ENCODE data around the gene STARD3. TPM values are rescaled to one million over a fixed set of nuclear protein-coding genes. Genes with fewer than 3 reads are reported as not detected.
A peak's percentile ranks its signal among the peaks of the same experiment; 100 is the strongest.

Gene STARD3
- polyA plus RNA-seq, 2 of the 4 experiments (the other 2 are of a cell fraction) = 54.6 to 56.0 TPM

DNA sequence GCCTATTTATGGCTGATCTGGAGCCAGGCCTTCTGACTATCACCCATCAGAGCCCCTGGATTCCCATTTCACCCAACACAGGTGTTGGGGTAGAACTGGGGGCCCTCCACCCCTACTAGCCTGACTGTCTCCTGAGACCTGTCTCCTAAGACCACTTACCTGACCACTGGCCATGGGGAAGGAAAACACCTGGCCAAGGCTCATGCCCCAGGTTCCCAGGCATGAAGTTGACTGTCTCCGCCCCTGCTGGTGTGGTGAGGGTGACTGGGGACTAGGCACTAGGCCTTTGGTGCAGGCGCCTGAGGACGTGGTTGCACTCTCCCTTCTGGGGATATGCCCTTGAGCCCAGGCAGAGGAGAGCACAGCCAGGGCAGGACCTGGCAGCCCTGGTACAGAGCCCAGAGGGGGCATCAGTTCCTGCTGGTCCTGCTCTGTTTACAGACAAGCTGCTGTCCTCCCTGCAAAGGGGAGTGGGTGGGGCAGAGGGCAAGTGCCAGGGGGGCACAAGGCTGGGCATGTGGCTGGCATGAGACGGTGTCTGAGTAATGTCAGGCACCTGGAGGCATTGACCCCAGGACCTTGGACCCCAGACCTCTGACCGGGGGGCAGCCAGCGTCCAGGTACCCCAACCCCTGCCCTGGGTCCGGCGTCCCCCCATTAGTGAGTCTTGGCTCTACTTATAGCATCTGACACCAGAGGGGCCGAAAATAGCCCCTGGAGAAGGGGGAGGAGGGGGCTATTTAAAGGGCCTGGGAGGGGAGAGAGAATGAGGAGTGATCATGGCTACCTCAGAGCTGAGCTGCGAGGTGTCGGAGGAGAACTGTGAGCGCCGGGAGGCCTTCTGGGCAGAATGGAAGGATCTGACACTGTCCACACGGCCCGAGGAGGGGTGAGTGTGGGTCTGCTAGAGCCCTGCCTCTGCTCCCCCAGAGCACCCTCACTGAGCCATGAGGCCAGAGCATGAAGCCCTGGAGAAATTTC lies 27.9 kb downstream of the STARD3 start, which contains the start of gene TCAP:
Gene TCAP, plus strand, starts transcription at position 769 of the 981 bp plus-strand sequence. Its CDS starts 11 bp downstream, at position 780.
- FAIRE-seq (no peak), ATAC-seq (peak in 1 of 2 experiments; percentile 2; a peak in 2 of 6 replicates), DNase-seq (ENCODE audit: low read depth in 1 of 2, low spot score in 1 of 2) (no peak)
- POLR2A ChIA-PET = interaction anchor here (0.9 kb wide), 1 partner anchor 23 kb away, joined by 3 read pairs; the partner anchor contains the start of gene PGAP3
- H3K4me3 ChIP-seq = no peak within 1 kb of the TSS
- H3K27ac ChIP-seq = peak within 1 kb of the TSS in 1 of 2 experiments; percentile 79; a peak in 4 of 6 replicates
- no peak for TF ChIP-seq CBX2 (IDR thresholded peaks at IDR 0.05; ENCODE audit: borderline replicate concordance, low read depth)
- no peak for TF ChIP-seq CEBPB (IDR thresholded peaks at IDR 0.05)
- TF ChIP-seq ESRRA (IDR thresholded peaks at IDR 0.05; ENCODE audit: borderline replicate concordance, low read length) = no peak
- no peak for TF ChIP-seq NFE2L2 (conservative IDR thresholded peaks at IDR 0.05; ENCODE audit: low read length)
- TF ChIP-seq PHF8 (IDR thresholded peaks at IDR 0.05; ENCODE audit: borderline replicate concordance, low read depth) = no peak
- no peak for TF ChIP-seq TFCP2L1 (CRISPR knock-in tag; IDR thresholded peaks at IDR 0.05)
- TF ChIP-seq HEYL (CRISPR knock-in tag; IDR thresholded peaks at IDR 0.05) = no peak
- TF ChIP-seq JUN (IDR thresholded peaks at IDR 0.05) = no peak
- no peak for TF ChIP-seq CHD2 (IDR thresholded peaks at IDR 0.05; ENCODE audit: low read length, partially characterized antibody)
- no peak for TF ChIP-seq KDM1A (IDR thresholded peaks at IDR 0.05; ENCODE audit: low read depth)
- no peak for TF ChIP-seq FOSL2 (IDR thresholded peaks at IDR 0.05)
- TF ChIP-seq FOSL2 (CRISPR knock-in tag; IDR thresholded peaks at IDR 0.05) = no peak
- TF ChIP-seq, protein P1, sequence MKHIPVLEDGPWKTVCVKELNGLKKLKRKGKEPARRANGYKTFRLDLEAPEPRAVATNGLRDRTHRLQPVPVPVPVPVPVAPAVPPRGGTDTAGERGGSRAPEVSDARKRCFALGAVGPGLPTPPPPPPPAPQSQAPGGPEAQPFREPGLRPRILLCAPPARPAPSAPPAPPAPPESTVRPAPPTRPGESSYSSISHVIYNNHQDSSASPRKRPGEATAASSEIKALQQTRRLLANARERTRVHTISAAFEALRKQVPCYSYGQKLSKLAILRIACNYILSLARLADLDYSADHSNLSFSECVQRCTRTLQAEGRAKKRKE (CRISPR knock-in tag; IDR thresholded peaks at IDR 0.05; ENCODE audit: low read depth) = no peak
- TF ChIP-seq HDAC2 (IDR thresholded peaks at IDR 0.05) = no peak
- TF ChIP-seq JUNB (IDR thresholded peaks at IDR 0.05) = no peak
- TF ChIP-seq, protein P2, sequence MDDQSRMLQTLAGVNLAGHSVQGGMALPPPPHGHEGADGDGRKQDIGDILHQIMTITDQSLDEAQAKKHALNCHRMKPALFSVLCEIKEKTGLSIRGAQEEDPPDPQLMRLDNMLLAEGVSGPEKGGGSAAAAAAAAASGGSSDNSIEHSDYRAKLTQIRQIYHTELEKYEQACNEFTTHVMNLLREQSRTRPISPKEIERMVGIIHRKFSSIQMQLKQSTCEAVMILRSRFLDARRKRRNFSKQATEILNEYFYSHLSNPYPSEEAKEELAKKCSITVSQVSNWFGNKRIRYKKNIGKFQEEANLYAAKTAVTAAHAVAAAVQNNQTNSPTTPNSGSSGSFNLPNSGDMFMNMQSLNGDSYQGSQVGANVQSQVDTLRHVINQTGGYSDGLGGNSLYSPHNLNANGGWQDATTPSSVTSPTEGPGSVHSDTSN (IDR thresholded peaks at IDR 0.05) = no peak
- no peak for TF ChIP-seq ZNF302 (CRISPR knock-in tag; IDR thresholded peaks at IDR 0.05)
- TF ChIP-seq ZSCAN20 (CRISPR knock-in tag; IDR thresholded peaks at IDR 0.05) = no peak
- TF ChIP-seq RFX5 (IDR thresholded peaks at IDR 0.05) = no peak
- TF ChIP-seq EHF (CRISPR knock-in tag; IDR thresholded peaks at IDR 0.05) = no peak
- TF ChIP-seq EP300 (IDR thresholded peaks at IDR 0.05) = no peak
- 70% methylated on average over 15 of the region's 15 CpGs for WGBS (ENCODE audit: missing lambda C conversion rate)
- CTCF ChIA-PET = interaction anchor here (0.7 to 50.7 kb wide), 12 partner anchors 23 to 316 kb away, joined by 3 to 1391 read pairs (median 4); partner anchors contain the start of genes ERBB2, MIEN1, PGAP3 and PPP1R1B
- peak within 1 kb of the TSS; percentile 70 for H3K4me2 ChIP-seq
- no peaks in the 10 kb centered on the region for H3K9me3 ChIP-seq
- peaks cover 61% of the 10 kb centered on the region for H3K4me1 ChIP-seq

DNA sequence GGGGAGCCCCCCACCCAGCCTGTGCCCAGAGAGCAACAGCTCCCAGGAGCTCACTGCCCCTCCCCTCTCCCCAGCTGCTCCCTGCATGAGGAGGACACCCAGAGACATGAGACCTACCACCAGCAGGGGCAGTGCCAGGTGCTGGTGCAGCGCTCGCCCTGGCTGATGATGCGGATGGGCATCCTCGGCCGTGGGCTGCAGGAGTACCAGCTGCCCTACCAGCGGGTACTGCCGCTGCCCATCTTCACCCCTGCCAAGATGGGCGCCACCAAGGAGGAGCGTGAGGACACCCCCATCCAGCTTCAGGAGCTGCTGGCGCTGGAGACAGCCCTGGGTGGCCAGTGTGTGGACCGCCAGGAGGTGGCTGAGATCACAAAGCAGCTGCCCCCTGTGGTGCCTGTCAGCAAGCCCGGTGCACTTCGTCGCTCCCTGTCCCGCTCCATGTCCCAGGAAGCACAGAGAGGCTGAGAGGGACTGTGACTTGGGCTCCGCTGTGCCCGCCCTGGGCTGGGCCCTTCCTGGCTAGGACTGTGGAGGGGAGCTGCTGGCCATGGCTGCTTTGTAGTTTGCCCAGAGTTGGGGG lies 28.8 kb downstream of the STARD3 start:
- FAIRE-seq (no peak), ATAC-seq (peak; percentile 60 to 69), DNase-seq (ENCODE audit: low read depth in 1 of 2, low spot score in 1 of 2) (peak; percentile 62 to 91)
- H3K4me2 ChIP-seq = peak overlapping the region; percentile 24
- TF ChIP-seq ZFP36 (IDR thresholded peaks at IDR 0.05; ENCODE audit: borderline replicate concordance, partially characterized antibody) (no peak), EHF (CRISPR knock-in tag; IDR thresholded peaks at IDR 0.05) (no peak), HOXA7 (CRISPR knock-in tag; IDR thresholded peaks at IDR 0.05) (no peak), CBX2 (IDR thresholded peaks at IDR 0.05; ENCODE audit: borderline replicate concordance, low read depth) (no peak), GATA3 (IDR thresholded peaks at IDR 0.05; ENCODE audit: borderline replicate concordance) (no peak), POLR2A (IDR thresholded peaks at IDR 0.05; ENCODE audit: low read length) (no peak), SREBF2 (IDR thresholded peaks at IDR 0.05) (no peak), HDAC2 (IDR thresholded peaks at IDR 0.05) (no peak), RCOR1 (IDR thresholded peaks at IDR 0.05; ENCODE audit: low read depth, low read length) (no peak), HEYL (CRISPR knock-in tag; IDR thresholded peaks at IDR 0.05) (no peak), RAD21 (conservative IDR thresholded peaks at IDR 0.05 in 1 of 2, IDR thresholded peaks at IDR 0.05 in 1 of 2) (no peak)
- TF ChIP-seq, protein P3, sequence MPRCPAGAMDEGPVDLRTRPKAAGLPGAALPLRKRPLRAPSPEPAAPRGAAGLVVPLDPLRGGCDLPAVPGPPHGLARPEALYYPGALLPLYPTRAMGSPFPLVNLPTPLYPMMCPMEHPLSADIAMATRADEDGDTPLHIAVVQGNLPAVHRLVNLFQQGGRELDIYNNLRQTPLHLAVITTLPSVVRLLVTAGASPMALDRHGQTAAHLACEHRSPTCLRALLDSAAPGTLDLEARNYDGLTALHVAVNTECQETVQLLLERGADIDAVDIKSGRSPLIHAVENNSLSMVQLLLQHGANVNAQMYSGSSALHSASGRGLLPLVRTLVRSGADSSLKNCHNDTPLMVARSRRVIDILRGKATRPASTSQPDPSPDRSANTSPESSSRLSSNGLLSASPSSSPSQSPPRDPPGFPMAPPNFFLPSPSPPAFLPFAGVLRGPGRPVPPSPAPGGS (IDR thresholded peaks at IDR 0.05) = no peak
- H3K27ac ChIP-seq = peak overlapping the region in 1 of 2 experiments; percentile 44; a peak in 3 of 6 replicates
- POLR2A ChIA-PET = interaction anchor here (0.7 to 1.5 kb wide), 4 partner anchors 22 to 64 kb away, joined by 3 to 5 read pairs (median 4); partner anchors contain the start of genes ERBB2 and PGAP3
- 58% methylated on average over 9 of the region's 17 CpGs for WGBS (ENCODE audit: missing lambda C conversion rate)
- no peak overlapping the region for H3K4me3 ChIP-seq
- CTCF ChIA-PET = interaction anchor here (0.7 to 50.7 kb wide), 16 partner anchors 9 to 315 kb away, joined by 3 to 1391 read pairs (median 4); partner anchors contain the start of genes ERBB2, MIEN1, PGAP3 and PPP1R1B
- no peaks in the 10 kb centered on the region for H3K9me3 ChIP-seq
- H3K4me1 ChIP-seq = peaks cover 61% of the 10 kb centered on the region
